Mucosa of gallbladder (tissue), 1 donor: ENCODE measurements around the gene CARS2. TPM values are rescaled to one million over a fixed set of nuclear protein-coding genes. Genes with fewer than 3 reads are reported as not detected.

Source experiments
- total RNA-seq: library from RNA; stranded (reverse); gene quantifications from one replicate; pipeline ENCODE4 v1.2.1, GENCODE V29; 2021
- donor health status: DM: no; HTN: no; CAD: no.

CARS2 gene
- total RNA-seq, 1 donor from 2014 or later: 62.8 TPM

Other genes starting within 250 kb of the CARS2 start
- gene RAB20, start 144.4 kb downstream of the CARS2 start, total RNA-seq: 41.1 TPM
- 62.7 TPM for gene NAXD, start 90.6 kb downstream of the CARS2 start, total RNA-seq
- gene ING1, start 7.6 kb upstream of the CARS2 start, total RNA-seq: 18.6 TPM
- 139 TPM for gene ANKRD10, start 209.0 kb upstream of the CARS2 start, total RNA-seq